Activated naive CD8-positive, alpha-beta T cell treated with anti-CD3 and anti-CD28 coated beads for 36 hours (primary cell): ENCODE data around the gene RHOBTB1. TPM values are rescaled to one million over a fixed set of nuclear protein-coding genes. Genes with fewer than 3 reads are reported as not detected.

Experiments used
- DNase-seq: peaks from one replicate; pipeline ENCODE4 v3.0.0; 2021
- H3K27ac Mint-ChIP-seq: one replicate; pipeline ENCODE4 v1.8.0; 2022; ENCODE audit warnings: mild to moderate bottlenecking, moderate library complexity, mixed read lengths
- H3K27me3 Mint-ChIP-seq: one replicate; pipeline ENCODE4 v1.8.0; 2022; ENCODE audit warnings: mild to moderate bottlenecking, mixed read lengths
- H3K36me3 Mint-ChIP-seq: one replicate; pipeline ENCODE4 v1.8.0; 2021; ENCODE audit warnings: mild to moderate bottlenecking, mixed read lengths
- H3K4me1 Mint-ChIP-seq: one replicate; pipeline ENCODE4 v1.8.0; 2021; ENCODE audit warnings: mixed read lengths
- H3K4me3 Mint-ChIP-seq: one replicate; pipeline ENCODE4 v1.8.0; 2022; ENCODE audit warnings: mild to moderate bottlenecking, moderate library complexity, mixed read lengths
- H3K9me3 Mint-ChIP-seq: one replicate; pipeline ENCODE4 v1.8.0; 2022; ENCODE audit warnings: mixed read lengths
- total RNA-seq, 2 experiments: library from RNA; stranded (reverse); gene quantifications; one replicate each; pipeline ENCODE4 v1.2.3, GENCODE V29; 2021

RHOBTB1 gene
- total RNA-seq, 2 experiments from 2014 or later: 0.16 TPM; not detected in 1

DNA sequence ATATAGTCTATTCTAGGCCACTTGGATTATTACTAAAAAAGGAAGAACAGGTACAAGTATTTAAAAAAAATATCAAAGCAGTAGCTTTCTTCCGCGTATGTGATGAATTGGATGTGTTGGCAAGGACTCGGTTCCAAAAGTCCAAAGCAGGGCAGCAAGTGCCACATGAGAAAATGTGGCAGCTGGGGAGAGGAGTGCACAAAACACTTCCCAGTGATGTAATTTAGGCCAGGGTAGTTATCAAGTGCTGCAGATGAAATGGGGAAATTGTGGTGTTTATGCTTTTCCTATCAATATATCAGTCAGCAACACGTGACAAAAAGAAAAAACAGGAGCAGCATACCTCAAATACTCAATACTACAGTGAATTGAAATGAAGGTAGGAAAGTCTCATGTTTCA lies 7.0 kb downstream of the RHOBTB1 start:
- Mint-ChIP-seq H3K4me1 (no peaks in the 10 kb centered on the region), H3K4me3 (no peak overlapping the region), H3K9me3 (no peaks in the 10 kb centered on the region), H3K27me3 (peaks cover 31% of the 10 kb centered on the region), H3K36me3 (no peaks in the 10 kb centered on the region), H3K27ac (no peak overlapping the region)
- DNase-seq: no peak

DNA sequence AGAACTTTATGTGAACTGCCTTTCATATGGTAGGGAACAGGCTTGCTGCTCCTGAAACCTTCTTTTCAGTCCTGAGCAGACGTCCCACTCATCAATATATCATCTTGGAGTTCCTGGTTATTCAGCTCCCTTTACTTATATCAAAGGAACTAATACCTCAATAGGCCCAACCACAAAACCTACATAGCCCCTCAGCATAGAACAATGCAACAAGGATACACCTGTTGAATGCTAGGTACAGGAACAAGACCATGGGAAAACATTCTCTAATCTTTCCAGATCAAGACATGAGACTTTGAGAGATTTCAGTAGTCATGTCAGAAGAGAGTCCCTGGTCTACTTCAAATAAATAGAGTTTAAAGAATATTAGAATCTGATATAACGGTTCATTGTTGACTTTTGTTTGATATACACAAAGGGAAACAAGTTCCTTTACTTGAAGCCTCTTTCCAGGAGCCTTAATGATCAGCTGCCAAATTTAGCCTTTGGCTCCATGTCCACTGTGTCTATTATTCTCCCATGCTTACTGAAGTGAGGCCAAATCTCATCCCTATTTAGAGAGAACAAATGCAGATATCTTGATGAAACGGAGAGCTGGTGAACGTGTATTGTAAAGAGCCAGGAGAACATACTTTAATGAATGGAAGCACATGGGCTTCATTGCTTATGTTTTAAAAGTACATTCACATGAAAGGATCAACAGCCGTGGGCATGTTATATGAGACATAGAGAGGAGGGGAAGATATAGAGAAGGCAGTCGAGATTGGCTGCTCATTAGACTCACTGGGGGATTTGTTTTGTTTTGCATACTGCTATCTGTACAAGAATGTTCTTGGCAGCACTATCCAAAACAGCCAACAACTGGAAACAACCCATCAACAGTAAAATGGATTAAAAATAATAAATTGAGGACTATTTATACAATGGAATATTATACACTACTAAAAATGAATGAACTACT lies 9.5 kb downstream of the RHOBTB1 start:
- H3K27me3 Mint-ChIP-seq: peaks cover 16% of the 10 kb centered on the region
- no peak for DNase-seq
- no peak overlapping the region for H3K4me3 Mint-ChIP-seq
- H3K4me1 Mint-ChIP-seq: no peaks in the 10 kb centered on the region
- no peaks in the 10 kb centered on the region for H3K9me3 Mint-ChIP-seq
- no peak overlapping the region for H3K27ac Mint-ChIP-seq
- no peaks in the 10 kb centered on the region for H3K36me3 Mint-ChIP-seq

DNA sequence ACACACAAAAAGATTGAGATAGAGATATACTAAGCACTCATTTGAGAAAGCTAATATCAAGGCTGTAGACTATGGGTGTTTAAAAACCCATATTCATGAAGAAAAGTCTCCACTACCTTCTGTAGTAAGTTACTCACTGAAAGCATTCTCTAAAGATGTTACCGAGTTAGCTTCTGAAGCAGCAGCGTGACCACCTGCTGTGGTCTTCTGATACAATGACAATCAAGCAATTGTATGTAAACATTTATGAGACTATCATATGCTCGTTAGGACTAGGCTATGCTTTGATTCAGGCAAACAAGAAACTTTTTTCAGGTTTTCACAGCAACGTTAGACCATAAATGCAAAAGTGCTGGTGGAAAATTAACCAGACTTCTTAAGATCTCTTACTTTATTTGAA lies 11.2 kb downstream of the RHOBTB1 start:
- H3K27me3 Mint-ChIP-seq: peaks cover 6% of the 10 kb centered on the region
- H3K9me3 Mint-ChIP-seq: peaks cover 2% of the 10 kb centered on the region
- DNase-seq: no peak
- H3K36me3 Mint-ChIP-seq: no peaks in the 10 kb centered on the region
- H3K4me1 Mint-ChIP-seq: no peaks in the 10 kb centered on the region
- H3K4me3 Mint-ChIP-seq: no peak overlapping the region
- H3K27ac Mint-ChIP-seq: no peak overlapping the region

- DNase-seq: no peak
These were observed 13.7 kb downstream of the RHOBTB1 start for GRCh38 chr10:60930237-60930636.

GRCh38 chr10:60921633-60922032 lies 22.4 kb downstream of the RHOBTB1 start:
- H3K4me1 Mint-ChIP-seq: no peaks in the 10 kb centered on the region
- no peak for DNase-seq
- peaks cover 8% of the 10 kb centered on the region for H3K27me3 Mint-ChIP-seq
- H3K9me3 Mint-ChIP-seq: peaks cover 2% of the 10 kb centered on the region
- H3K27ac Mint-ChIP-seq: no peak overlapping the region
- no peaks in the 10 kb centered on the region for H3K36me3 Mint-ChIP-seq
- no peak overlapping the region for H3K4me3 Mint-ChIP-seq

More at GRCh38 chr10:60930237-60930636, 13.7 kb downstream of the RHOBTB1 start:
- H3K4me1 Mint-ChIP-seq: no peaks in the 10 kb centered on the region
- H3K27ac Mint-ChIP-seq: no peak overlapping the region
- H3K9me3 Mint-ChIP-seq: peaks cover 2% of the 10 kb centered on the region
- H3K4me3 Mint-ChIP-seq: no peak overlapping the region
- no peaks in the 10 kb centered on the region for H3K36me3 Mint-ChIP-seq
- peaks cover 10% of the 10 kb centered on the region for H3K27me3 Mint-ChIP-seq

GRCh38 chr10:60920479-60920878 lies 23.5 kb downstream of the RHOBTB1 start:
- H3K9me3 Mint-ChIP-seq: peaks cover 2% of the 10 kb centered on the region
- no peak overlapping the region for H3K27ac Mint-ChIP-seq
- no peaks in the 10 kb centered on the region for H3K4me1 Mint-ChIP-seq
- no peaks in the 10 kb centered on the region for H3K36me3 Mint-ChIP-seq
- H3K4me3 Mint-ChIP-seq: no peak overlapping the region
- H3K27me3 Mint-ChIP-seq: peaks cover 3% of the 10 kb centered on the region
- no peak for DNase-seq

DNA sequence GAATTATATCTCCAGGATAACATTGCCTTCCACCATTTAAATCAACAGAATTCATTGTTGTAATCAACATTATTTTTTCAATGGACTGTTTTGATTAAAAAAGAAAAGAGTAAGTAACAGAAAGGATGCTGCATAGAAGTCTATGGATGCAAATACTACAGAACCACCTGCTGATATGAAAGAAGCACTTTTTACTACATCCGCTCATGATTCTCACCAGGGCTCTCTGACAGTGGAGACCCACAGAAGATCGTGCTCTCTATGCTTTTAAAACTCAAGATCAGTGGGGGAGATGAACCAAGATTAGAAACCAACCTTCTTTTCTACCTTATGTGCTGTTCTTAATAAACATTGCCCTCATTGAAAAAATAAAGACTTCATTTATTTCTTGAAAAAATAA lies 24.4 kb downstream of the RHOBTB1 start:
- Mint-ChIP-seq H3K4me1 (no peaks in the 10 kb centered on the region), H3K27me3 (no peaks in the 10 kb centered on the region), H3K4me3 (no peak overlapping the region), H3K36me3 (no peaks in the 10 kb centered on the region), H3K9me3 (no peaks in the 10 kb centered on the region), H3K27ac (no peak overlapping the region)
- no peak for DNase-seq

- H3K27ac Mint-ChIP-seq: no peak overlapping the region
- H3K27me3 Mint-ChIP-seq: peaks cover 4% of the 10 kb centered on the region
- DNase-seq: no peak
- H3K4me1 Mint-ChIP-seq: no peaks in the 10 kb centered on the region
- no peaks in the 10 kb centered on the region for H3K36me3 Mint-ChIP-seq
- H3K4me3 Mint-ChIP-seq: no peak overlapping the region
- no peaks in the 10 kb centered on the region for H3K9me3 Mint-ChIP-seq
These were observed 26.4 kb downstream of the RHOBTB1 start for GRCh38 chr10:60917331-60918280.

GRCh38 chr10:60916025-60916424 lies 28.0 kb downstream of the RHOBTB1 start:
- Mint-ChIP-seq H3K9me3 (no peaks in the 10 kb centered on the region), H3K27ac (no peak overlapping the region), H3K36me3 (no peaks in the 10 kb centered on the region), H3K4me3 (no peak overlapping the region), H3K27me3 (peaks cover 4% of the 10 kb centered on the region), H3K4me1 (peaks cover 3% of the 10 kb centered on the region)
- no peak for DNase-seq

DNA sequence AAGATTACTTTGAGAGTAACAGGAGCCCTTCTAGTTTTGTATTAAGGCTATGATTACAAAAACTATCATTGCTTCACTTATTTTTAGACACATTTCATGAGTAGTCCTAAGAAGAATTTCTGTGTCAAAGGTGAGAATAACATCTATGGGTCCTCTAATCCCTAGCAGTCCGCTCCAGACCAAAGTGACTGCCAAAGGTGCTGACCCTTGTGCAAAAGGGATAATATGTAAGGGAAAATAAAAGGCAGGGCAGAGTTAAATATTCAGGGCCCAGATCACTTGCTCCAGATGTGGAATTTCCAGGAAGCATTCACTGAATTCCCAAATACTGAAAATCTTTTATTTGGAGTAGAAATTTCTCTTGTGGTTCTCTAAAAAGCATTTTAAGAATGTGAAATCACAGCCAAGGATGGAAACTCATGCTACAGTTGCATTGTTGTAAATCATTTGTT lies 29.3 kb downstream of the RHOBTB1 start:
- Mint-ChIP-seq H3K27ac (no peak overlapping the region), H3K4me3 (no peak overlapping the region), H3K9me3 (no peaks in the 10 kb centered on the region), H3K36me3 (no peaks in the 10 kb centered on the region), H3K4me1 (peaks cover 7% of the 10 kb centered on the region), H3K27me3 (peaks cover 4% of the 10 kb centered on the region)
- DNase-seq: no peak

GRCh38 chr10:60913657-60914056 lies 30.3 kb downstream of the RHOBTB1 start:
- Mint-ChIP-seq H3K4me3 (no peak overlapping the region), H3K9me3 (no peaks in the 10 kb centered on the region), H3K36me3 (no peaks in the 10 kb centered on the region), H3K4me1 (peaks cover 7% of the 10 kb centered on the region), H3K27me3 (peaks cover 4% of the 10 kb centered on the region), H3K27ac (no peak overlapping the region)
- DNase-seq: no peak

- Mint-ChIP-seq H3K27me3 (peaks cover 4% of the 10 kb centered on the region), H3K4me3 (no peak overlapping the region), H3K27ac (no peak overlapping the region), H3K9me3 (no peaks in the 10 kb centered on the region), H3K4me1 (peaks cover 7% of the 10 kb centered on the region), H3K36me3 (no peaks in the 10 kb centered on the region)
- no peak for DNase-seq
These were observed 30.9 kb downstream of the RHOBTB1 start for GRCh38 chr10:60913071-60913470.

- no peak for DNase-seq
- Mint-ChIP-seq H3K4me1 (peaks cover 7% of the 10 kb centered on the region), H3K4me3 (no peak overlapping the region), H3K9me3 (peaks cover 5% of the 10 kb centered on the region), H3K27me3 (peaks cover 4% of the 10 kb centered on the region), H3K27ac (no peak overlapping the region), H3K36me3 (no peaks in the 10 kb centered on the region)
These were observed 32.3 kb downstream of the RHOBTB1 start for GRCh38 chr10:60911715-60912114.

- H3K27me3 Mint-ChIP-seq: peaks cover 4% of the 10 kb centered on the region
- no peaks in the 10 kb centered on the region for H3K36me3 Mint-ChIP-seq
- H3K4me1 Mint-ChIP-seq: peaks cover 7% of the 10 kb centered on the region
- DNase-seq: no peak
- H3K4me3 Mint-ChIP-seq: no peak overlapping the region
- no peak overlapping the region for H3K27ac Mint-ChIP-seq
- H3K9me3 Mint-ChIP-seq: peaks cover 5% of the 10 kb centered on the region
These were observed 32.8 kb downstream of the RHOBTB1 start for GRCh38 chr10:60911216-60911615.

GRCh38 chr10:60910543-60910942 lies 33.4 kb downstream of the RHOBTB1 start:
- DNase-seq: no peak
- Mint-ChIP-seq H3K36me3 (no peaks in the 10 kb centered on the region), H3K27ac (no peak overlapping the region), H3K9me3 (peaks cover 8% of the 10 kb centered on the region), H3K27me3 (peaks cover 4% of the 10 kb centered on the region), H3K4me1 (peaks cover 7% of the 10 kb centered on the region), H3K4me3 (no peak overlapping the region)
